HG02759 (cell line): ENCODE data around the gene EVI2A.
"Not testable (repeated sequence)": the region's sequence is repeated elsewhere in the genome, so short reads cannot be mapped to it uniquely, and the experiment has no call there.

ENCODE experiments used
- ATAC-seq: cut with Tn5 transposase; IDR thresholded peaks from one replicate; pipeline ENCODE4 v1.9.1; 2021; ENCODE audit warnings: mild to moderate bottlenecking, moderate library complexity; ENCODE audit not compliant: unreplicated experiment

EVI2A gene

GRCh38 chr17:31313982-31314781 is 7.2 kb downstream of the EVI2A start, which contains the start of gene EVI2B:
TSS of gene EVI2B (minus strand) at chr17:31314054. CDS start at chr17:31305609, 8,445 bp downstream.
- ATAC-seq = peak; percentile 29

- not testable (repeated sequence) for ATAC-seq
Measured at GRCh38 chr17:31312223-31312622, 9.2 kb downstream of the EVI2A start.

DNA sequence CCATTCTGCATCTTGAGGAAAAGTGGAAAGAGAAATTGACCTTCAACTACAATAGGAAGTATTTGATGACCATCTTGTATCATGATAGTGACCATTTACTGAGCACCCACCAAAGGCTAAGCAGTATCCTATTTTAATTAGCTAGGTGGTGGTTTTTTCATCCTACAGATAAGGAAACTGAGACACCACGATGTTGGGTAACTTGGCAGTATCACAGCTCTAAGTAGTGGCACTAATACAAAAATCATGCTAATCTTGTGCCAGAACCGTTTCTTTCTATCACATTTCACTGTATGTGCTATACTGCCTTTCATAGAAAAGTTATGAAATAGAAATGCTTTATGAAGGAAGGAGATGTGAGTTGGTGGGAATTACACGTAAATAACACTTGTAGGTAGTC is 9.9 kb downstream of the EVI2A start:
- no peak for ATAC-seq

DNA sequence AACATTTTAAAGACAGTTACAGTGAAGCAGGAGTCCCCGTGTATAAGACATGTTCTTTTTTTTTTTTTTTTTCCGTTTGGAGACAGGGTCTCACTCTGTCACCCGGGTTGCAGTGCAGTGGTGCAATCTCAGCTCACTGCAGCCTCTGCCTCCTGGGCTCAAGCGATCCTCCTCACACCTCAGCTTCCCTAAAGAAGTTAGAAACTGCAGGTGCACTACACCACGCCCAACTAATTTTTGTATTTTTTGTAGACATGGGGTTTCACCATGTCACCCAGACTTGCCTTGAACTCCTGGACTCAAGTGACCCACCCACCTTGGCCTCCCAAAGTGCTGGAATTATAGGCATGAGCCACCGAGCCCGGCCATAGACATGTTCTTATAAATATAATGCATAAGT is 10.5 kb downstream of the EVI2A start:
- no peak for ATAC-seq

DNA sequence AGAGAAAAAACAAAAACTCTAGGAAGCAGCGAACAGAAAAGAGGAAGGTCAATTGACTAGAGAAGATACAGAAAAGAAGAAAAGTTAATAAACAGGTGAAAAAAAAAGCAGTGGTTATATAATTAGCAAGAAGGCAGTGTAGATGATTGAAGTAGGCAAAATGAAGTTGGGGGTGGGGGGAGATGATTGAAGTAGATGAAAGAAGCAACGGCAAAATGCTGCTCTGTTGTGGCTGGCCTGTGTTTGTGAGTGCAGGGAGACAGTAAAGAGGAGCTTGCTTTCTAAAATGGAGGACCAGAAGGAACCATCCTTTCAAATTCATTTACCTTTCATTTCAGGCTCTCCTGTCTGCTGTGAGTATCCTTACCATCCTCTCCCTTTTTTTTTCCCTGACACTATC is 11.2 kb downstream of the EVI2A start:
- ATAC-seq = no peak

GRCh38 chr17:31309556-31309955 is 11.9 kb downstream of the EVI2A start:
- no peak for ATAC-seq

DNA sequence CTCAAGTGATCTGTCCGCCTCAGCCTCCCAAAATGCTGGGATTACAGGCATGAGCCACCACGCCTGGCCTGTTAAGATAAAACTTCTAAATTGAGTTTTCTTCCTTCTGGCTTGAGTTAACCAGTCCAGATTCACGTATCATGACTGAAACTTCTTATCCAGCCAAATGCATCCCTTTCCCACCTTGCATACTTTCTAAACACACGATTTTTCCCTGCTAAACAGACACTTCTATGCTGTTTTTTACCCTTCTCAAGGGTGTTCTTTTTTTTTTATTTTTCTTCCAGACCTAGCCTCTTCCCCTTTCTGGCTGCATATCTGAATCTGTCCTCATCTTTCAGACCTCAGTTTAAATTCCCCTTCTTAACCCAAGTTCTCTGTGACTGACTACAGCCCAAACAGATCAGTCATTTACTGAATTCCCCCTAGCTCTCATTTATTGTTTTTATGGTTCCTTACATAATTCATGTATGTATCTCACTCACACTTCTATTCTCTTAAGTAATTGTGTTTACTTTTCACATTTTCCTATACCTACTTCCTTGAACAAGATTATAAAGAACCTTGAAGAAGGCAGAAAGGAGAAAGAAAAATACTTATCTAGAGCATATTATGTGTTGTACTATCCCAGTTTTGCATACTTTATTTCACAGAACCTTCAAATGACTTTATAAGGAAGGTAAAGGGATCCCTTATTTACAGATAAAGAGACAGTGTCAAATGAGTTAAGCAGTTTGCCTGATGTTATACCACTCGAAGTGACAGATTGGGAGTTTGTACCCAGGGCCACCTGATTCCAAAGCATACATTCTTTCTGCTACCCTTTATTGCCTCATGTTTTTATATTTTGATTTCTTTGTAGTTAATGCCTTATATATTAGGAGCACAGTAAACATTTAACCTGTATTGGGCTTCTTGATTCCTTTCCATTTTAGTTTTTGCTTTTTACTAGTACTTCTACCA is 12.8 kb downstream of the EVI2A start:
- ATAC-seq = no peak

- no peak for ATAC-seq
Measured at GRCh38 chr17:31307640-31308039, 13.8 kb downstream of the EVI2A start.

DNA sequence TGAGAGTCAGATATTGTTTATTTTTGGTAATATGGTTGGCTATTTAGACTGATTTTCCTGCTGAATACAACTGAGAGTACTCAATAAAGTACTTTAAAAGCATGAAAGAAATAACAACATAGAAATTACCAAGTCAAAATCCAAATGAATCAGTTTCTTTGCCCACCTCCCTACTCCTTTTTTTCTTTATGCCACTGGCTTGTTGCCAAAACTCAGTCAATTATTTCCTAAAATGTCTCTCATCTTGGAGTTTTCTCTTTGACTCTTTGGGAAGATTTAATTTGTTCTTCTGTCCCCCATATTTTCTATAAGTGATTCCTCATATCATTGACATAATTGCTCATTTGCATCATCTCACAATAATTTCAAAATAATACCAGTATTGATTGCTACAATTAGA is 21.8 kb downstream of the EVI2A start:
- ATAC-seq = no peak

DNA sequence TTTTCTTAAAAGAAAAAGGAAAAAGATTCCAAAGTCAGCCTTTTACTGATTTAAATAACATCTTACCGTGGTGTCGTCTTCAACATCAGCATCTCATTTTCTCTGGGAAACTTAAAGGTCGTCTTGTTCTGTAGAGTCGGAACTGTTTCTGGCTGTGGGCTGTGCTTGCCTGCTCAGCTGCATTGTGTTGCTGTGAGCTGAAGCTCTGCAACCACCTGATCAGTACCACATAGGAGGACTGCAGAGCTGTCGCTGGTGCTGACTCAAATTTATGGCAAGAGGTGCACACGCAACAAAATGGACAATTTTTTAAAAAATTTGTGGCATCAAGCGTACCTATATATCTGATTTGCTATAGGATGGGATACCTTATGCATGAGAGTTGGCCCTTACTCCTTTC is 24.3 kb downstream of the EVI2A start, which contains the start of gene OMG:
Gene OMG, minus strand, starts transcription at position 150 of the 400 bp plus-strand sequence. CDS start 908 bp downstream, outside the sequence.
- no peak for ATAC-seq

DNA sequence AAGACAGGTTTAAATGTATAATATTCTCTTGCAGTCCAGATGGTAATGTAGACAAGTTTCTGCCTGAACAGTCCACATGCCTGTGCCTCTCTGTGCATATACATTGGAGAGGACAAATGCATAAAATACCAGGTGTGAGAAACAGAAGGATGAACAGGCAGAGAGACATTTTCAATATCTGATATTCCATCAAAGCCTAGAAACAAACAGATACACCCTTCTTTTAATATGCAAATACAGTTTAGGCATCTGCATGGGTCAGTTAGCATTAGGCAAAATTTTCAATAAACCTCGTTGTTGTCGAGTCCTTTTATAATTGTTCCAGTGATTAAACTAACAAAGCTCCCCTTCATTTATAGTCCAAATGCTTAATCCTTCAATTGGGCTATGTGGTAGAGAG is 25.3 kb downstream of the EVI2A start:
- no peak for ATAC-seq

GRCh38 chr17:31295489-31295871 is 25.9 kb downstream of the EVI2A start:
- no peak for ATAC-seq

GRCh38 chr17:31294820-31295488 is 26.5 kb downstream of the EVI2A start:
- ATAC-seq = no peak

GRCh38 chr17:31294231-31294630 is 27.2 kb downstream of the EVI2A start:
- ATAC-seq = no peak

- no peak for ATAC-seq
Measured at GRCh38 chr17:31293581-31293980, 27.8 kb downstream of the EVI2A start.

GRCh38 chr17:31291820-31292219 is 29.6 kb downstream of the EVI2A start:
- no peak for ATAC-seq

GRCh38 chr17:31289790-31290189 is 31.6 kb downstream of the EVI2A start:
- ATAC-seq = no peak

GRCh38 chr17:31287932-31288331 is 33.5 kb downstream of the EVI2A start:
- not testable (repeated sequence) for ATAC-seq

DNA sequence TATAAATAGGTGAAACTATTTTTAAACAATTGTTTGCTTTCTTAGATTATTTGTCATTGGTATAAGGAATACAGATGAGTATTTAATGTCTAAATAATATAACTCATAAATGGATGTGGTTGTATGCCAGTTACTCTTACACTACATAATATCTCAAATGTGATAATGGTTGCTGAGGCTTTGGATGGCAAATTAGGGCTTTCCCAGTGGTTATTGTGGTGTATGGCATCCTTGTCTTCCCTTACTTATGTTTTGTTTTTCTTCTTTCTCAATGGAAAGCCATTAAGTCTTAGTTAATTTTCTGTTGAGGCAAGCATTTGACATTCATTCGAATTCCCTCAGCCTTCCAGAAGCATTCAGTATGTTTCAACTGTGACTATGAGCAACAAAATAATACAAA is 34.8 kb downstream of the EVI2A start:
- no peak for ATAC-seq

DNA sequence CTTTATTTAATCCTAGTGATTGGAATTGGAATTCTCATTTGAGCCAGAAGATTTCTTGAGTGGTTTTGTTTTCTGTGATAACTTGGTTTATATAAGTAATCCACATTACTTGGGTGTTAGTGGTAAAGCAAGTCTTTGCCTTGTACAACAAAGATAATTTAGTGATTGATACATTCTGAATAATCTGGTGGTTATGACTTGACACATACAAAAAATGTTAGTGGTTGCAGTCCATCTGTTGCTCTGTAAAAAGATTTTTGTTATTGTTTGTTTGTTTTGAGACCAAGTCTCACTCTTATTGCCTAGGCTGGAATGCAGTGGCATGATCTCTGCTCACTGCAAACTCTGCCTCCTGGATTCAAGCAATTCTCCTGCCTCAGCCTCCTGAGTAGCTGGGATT is 37.6 kb downstream of the EVI2A start:
- no peak for ATAC-seq

DNA sequence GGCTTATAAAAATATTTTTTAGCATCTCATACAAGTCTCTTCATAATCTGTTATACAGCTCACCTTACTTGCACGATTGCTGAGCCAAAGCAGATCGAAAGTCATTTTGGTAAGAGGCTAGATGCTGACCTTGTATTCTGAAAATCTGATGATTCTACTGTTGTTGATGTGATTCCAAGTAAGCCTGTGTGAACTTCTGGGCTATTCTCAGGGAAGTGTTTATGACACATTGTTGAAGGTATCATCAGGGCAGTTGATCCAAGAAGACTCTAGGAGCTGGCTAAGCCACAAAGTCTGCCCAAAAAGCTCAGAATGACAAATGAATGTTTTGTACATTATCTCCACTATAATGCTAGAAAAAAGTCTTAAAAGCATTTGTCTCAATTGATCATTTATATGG is 40.4 kb downstream of the EVI2A start:
- no peak for ATAC-seq
